Stimulated activated CD4-positive, alpha-beta T cell treated with anti-CD3 and anti-CD28 coated beads, TNF-alpha, amount 100 ng/mL, for 48 hours (primary cell): ENCODE measurements around the gene NDST3.
A peak's percentile ranks its signal among the peaks of the same experiment; 100 is the strongest.
"Not testable (repeated sequence)": the region's sequence is repeated elsewhere in the genome, so short reads cannot be mapped to it uniquely, and the experiment has no call there.

Source experiments
- DNase-seq, 3 donors: peaks; one replicate each; pipeline ENCODE4 v3.0.0-alpha.2; 2020; ENCODE audit warnings: low read depth in 3 of 3

Gene NDST3

GRCh38 chr4:118271788-118272187 lies 237.5 kb downstream of the NDST3 start:
- DNase-seq, result no peak

GRCh38 chr4:118273642-118274041 lies 239.4 kb downstream of the NDST3 start:
- no peak for DNase-seq

DNA sequence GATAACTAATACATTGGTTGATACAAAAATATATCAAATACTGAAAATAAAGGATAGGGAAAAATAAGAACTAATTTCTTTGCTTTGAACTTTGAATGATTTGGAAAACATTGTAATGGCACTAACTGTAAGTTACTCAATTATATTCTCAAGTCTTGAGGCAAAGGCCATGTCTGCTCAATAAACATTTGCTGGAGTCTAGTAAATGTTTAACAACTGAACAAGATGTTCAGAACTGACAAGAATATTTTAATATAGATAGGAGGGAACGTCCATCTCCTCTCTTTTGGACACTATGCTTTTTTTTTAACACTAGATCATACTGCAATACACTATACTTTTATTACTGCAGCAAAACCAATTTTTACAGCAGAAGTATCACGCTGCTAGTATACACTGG lies 242.3 kb downstream of the NDST3 start:
- DNase-seq, result no peak

GRCh38 chr4:118277243-118277642 lies 243.0 kb downstream of the NDST3 start:
- DNase-seq, result no peak

DNA sequence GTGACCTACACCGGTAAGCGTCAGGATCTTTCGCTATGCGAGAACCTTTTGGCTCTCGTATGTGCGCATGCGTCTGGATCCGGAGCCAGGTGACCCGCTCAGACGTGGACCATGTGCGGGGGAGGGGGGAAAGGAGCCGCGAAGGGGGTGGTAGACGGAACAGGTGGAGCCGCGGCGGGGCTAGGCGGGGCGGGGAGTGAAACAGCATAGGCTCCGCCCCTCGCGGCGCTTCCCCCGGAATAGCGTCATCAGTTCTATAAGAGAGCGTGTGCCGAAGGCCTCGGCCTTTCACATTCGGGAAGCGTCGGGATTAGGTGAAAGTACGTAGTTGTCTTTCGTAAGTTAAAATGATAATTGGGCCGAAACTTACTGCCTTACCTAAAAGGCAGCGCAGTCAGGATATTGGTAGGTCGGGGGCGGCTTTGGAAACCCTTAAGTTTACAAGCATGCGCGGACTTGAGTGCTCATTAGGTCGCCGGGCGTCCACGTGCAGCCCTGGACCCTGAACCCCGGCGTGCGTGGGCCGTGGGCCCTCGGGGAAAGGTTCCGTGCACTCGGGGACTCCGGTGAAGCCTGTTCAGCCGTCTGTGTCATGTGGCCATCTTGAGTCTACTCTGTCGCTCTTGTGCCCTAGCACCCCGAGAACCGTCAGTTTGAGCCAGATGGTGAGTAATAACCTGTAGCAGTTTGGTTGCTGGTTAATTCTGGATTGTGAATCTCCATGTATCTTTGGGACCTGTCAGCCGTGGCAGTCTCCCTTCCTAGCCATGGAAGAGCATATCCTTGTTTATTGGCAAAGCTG lies 244.4 kb downstream of the NDST3 start:
- DNase-seq, result peak; percentile 96 to 99 (median 96)

DNA sequence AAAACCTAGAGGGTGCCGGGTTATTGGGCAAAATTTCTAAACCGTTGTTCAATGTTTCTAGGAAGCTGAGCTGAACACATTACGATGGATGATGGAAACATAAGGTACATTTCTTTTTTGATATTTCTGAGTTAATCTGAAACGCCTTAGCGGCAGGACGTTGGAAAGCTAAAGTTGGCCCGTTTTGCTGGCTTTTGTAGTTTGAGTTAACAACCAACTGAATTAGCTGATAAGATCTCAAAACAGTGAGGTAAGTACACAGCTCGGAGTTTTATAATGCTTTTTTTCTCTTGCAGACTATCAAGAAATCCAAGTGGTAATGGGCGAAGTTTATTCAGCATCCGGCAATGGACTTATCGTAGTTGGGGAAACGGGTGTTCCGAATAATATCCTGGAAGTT lies 245.0 kb downstream of the NDST3 start:
- no peak for DNase-seq

DNA sequence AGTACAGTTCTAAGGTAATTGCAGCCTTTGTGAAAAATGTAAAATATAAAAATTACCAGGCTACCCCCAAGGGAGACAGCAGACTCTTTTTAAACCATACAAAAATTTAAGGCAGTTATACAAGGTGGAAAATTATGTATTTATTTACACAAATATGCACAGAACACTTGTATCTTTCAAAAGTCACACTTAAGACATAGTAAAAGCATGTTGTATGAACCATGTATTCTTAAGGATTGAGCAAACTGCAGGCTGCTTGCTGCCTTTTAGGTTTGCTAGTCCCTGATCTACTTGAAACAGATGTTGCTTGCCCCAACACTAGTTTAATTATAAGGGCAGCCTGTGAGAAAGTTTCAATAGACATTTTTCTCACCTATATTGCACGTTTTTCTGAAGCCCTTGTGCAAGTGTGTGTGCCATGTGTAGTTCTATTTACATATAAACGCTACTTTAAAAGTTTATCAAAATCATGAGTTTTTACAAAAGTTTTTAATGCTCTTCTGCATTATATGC lies 245.7 kb downstream of the NDST3 start:
- DNase-seq, result no peak

GRCh38 chr4:118280501-118281218 lies 246.4 kb downstream of the NDST3 start:
- no peak for DNase-seq

GRCh38 chr4:118281611-118282442 lies 247.5 kb downstream of the NDST3 start:
- no peak for DNase-seq

DNA sequence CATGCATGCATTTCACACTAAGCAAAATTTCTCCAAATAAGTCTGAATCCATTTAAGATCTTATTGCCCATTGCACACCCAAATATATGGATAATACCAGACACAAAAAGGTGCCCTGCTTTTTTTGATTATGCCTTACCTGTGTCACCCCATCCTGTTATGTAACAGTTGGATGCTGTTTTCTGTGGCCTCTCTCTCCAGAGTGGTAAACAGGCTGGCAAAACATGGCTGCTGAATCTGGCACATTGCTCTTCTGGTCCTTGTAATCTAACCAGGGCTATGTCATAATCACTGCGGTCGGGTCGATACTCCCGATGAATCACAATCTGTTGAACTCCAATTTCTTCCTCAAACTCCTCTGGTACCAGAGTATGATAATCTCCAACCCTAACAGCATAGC lies 248.4 kb downstream of the NDST3 start:
- no peak for DNase-seq

DNA sequence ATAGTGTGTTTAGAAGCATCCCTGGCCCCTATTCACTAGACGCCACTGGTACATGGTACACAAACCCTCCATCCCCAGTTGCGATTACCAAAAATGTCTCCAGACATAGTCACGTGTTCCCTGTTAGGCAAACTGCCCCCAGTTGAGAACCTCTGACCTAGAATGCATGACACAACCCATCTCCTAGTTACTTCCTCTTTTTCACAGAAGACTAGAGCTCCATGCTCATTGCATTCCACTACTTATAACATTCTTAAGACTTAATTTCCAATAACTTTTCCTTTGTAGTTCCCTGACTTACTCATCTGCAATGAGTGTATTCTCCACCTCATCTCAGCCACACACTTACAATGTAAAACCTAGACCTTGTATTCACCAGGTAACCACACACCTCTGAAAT lies 249.9 kb downstream of the NDST3 start:
- no peak for DNase-seq

DNA sequence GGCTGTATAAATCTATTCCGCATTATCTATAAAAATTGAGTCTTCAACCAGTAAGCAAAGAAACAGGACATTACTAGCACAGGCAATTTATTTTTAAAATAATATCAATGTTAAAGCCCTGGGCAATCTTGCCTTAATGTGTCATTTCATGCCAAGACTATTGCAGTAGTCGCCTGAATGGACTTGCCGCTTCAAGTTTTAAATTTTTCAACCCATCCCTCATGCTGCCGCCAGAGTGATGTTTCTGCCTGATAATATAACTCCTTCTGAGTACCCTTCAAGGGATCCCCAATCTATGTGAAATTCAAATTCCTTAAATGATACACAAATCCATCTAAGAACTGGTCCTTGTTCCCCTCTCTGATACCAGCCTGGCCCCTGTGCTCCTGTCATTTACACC lies 251.6 kb downstream of the NDST3 start:
- DNase-seq, result no peak

DNA sequence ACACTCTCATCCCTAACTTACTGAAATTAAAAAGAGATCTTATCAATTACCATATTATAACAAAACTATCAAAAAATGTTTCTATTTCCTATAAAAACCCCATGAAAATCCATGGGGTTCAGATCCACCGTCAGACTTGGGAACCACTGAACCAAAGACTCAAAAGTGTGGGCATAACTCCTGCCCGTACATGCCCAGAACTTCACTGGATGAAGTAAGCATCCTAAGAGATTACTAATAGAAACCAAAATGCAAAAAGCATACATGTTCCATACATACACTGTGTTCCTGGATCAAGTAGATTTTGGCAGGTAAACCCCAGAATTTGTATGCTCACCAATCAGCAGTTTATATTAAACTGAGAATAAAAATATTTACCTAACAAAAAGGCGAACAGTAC lies 252.4 kb downstream of the NDST3 start:
- no peak for DNase-seq

DNA sequence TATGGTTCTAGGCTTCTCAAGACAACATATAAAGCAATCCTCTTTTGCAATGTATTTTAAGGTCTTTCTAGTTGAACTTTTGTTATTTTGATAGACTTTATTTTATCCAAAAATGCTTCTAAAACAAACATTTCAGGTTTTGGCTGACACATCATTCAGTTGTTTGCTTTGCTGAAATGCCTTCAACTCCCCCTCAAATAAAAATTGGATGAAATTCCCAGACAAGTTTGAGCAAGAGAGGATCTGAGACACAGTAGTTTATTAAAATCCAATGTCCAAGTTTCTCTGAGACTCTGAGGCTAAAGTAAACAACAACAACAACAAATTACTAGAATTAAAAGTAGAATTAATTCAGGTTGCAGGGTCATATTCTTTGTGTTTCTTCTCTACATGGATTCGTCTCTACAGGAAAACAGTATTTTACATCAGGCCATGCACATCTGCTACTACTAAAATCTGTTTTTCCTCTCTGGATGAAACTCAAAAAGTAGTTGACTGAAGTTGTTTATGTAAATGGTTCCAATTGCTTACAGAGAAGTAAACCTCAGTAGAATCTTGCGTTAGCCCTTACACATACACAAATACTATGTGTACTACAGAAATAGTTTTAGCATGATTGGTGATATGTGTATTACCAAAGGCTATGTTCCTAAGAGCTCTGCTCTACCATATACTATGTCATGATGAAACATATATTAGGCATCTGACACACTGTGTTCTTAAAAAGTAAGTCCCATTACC lies 253.6 kb downstream of the NDST3 start:
- no peak for DNase-seq

DNA sequence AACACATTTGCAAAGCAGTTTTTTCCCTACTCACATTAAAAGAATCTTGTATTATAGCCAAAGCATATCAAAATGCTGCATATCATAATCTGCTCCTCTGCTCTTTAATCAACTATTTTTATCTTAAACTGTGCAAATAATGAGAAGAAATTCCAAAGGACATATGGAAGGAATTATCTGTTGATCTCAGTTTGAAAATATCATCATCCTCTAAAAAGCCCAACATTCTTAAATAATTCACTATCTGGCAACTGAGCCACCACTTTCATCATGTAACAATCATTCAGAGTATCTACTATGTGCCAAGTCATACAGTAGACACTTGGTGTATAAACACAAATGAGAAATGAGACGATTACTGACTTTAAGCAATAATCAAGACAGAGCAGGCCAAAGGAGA lies 255.5 kb downstream of the NDST3 start:
- no peak for DNase-seq

DNA sequence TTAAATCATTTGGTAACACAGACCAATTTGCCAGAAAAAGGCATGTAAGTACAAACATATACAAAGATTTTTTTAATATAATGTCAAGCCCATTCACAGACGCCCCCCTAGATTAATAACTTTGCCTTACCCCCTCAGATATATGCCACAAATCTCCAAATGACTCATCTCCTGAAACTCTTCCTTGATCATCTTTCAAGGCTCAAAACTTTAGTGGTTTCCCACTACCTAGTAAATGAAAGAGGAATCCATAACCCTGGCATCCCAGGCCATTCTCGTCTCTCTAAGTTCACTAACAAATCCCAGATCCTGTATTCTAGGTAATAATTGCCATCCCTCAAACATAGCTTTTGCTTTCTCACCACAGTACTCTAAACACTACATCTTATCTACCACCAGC lies 256.7 kb downstream of the NDST3 start:
- no peak for DNase-seq

DNA sequence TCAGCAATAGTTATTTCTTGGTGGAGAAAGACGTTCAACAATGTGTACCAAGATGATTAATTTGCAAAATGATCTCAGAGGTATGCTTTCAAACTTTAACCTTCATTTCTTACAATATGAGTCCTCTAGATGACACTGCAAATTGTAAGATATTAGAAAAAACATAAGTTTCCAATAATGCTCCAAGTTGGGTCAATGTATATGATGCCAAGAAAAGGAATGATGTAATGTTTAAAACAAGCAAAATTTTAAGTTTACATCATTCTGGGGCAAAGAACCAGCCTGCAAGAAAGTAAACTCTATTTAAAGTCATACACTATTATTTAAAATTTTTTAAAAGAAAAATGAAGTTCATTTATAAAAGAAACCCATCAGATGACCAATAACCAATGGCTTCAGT lies 262.4 kb downstream of the NDST3 start:
- no peak for DNase-seq

DNA sequence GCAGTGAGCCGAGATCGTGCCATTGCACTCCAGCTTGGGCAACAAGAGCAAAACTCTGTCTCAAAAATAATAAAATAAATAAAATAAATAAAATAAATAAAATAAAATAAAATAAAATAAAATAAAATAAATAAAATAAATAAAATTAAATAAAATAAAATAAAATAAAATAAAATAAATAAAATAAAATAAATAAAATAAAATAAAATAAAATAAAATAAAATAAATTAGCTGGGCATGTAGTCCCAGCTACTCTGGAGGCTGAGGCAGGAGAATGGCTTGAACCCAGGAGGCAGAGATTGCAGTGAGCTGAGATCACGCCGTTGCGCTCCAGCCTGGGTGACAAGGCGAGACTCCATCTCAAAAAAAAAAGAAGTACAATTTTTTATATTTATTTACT lies 265.3 kb downstream of the NDST3 start:
- DNase-seq, result not testable (repeated sequence)

GRCh38 chr4:118307643-118308042 lies 273.4 kb downstream of the NDST3 start:
- no peak for DNase-seq
